ENCODE measurements around the gene EEA1. TPM values are rescaled to one million over a fixed set of nuclear protein-coding genes. Genes with fewer than 3 reads are reported as not detected.

The EEA1 gene
- total RNA-seq, 1 experiment from 2014 or later, result 6.6 TPM

DNA sequence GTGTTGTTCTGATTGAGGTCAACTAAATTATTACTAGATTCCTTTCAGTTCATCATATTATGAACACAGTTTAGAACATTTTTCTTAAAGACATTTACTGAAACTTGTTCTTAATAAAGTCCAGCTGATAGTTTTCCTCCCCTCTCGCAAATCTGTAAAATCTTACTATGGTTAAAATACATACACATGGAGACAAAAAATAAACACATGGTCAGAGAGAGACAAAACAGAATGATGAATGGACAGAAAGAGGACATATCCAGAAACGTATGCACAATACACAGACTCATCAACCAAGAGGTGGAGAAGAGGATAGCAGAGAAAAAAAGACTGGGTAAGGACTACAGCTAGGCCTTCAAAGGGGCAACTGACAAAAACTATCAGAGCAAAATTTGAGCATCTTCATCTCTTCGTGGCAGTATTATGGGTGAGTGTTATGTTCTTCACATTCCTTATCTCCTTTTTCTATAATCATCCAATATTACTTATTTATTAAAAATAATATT lies 38.4 kb downstream of the EEA1 start:
- DNase-seq (ENCODE audit: low spot score), result no peak

GRCh38 chr12:92886131-92886530 lies 43.0 kb downstream of the EEA1 start:
- DNase-seq (ENCODE audit: low spot score), result no peak

- no peak for DNase-seq (ENCODE audit: low spot score)
These were observed 49.3 kb downstream of the EEA1 start for GRCh38 chr12:92879698-92880322.

DNA sequence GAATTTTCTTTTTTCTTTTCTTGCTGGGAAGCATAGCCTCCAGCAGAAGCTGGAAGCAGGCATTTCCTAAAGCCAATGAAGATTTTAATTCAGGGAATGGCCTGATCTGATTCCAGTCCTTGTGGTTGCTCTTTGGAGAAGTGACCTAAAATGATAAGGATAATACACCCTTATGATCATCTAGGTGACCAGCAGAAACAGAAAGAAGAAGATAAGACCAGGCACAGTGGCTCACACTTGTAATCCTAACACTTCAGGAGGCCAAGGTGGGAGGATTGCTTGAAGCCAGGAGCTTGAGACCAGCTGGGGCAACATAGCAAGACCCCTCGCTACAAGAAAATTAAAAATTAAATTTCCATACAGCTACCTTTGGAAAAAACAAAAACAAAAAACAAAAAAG lies 51.2 kb downstream of the EEA1 start:
- no peak for DNase-seq (ENCODE audit: low spot score)

DNA sequence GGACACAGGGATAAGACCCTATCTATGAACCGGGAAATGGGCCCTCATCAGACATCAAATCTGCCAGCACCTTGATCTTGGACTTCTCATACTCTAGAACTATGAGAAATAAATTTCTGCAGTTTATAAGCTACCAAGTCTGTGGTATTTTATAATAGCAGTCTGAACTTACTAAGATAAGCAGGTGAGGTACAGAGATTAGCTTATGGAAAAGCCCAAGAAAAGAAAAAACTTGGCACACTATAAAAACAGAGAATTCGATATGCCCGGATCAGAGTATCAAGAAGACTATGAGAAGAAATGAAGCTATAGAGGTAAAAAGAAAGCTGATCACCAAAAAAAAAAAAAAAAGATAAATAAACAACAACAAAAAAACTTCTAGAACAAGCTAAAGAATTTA lies 52.6 kb downstream of the EEA1 start:
- DNase-seq (ENCODE audit: low spot score), result no peak

DNA sequence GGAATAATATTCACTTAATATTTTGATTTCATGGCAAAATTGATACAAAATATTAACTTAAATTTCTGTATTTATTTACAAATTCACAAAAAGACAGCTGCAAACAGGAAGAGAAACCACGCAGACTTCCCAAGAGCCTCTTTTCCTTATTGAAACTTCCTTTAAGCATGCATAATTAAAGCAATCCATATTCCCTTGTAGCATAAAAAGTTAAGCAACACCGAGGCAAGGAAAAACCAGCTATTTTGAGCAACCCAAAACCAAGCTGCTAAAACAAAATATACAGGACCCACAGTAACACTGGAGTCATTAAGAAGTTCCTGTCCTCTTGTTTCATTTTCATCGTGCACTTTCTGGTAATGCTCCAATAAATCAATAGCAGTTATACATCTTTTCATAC lies 58.0 kb downstream of the EEA1 start:
- DNase-seq (ENCODE audit: low spot score), result no peak

DNA sequence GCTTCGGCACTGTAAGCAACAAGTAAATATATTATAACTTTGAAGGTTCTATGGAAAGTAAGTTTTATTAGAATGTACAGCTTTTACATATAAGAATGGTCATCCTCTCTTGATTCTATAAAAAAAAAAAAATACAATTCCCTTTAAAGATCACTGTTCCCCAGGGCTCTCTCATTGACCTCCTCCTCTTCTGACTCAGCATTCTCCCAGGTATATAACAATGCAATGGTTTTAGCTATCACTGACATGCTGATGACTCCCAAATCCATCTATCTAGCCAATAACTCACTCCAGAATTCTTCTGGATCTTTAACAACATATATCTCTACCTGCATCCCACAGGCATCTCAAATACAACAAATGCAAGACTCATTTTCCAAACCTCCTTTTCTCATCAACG lies 62.7 kb downstream of the EEA1 start:
- DNase-seq (ENCODE audit: low spot score), result no peak

DNA sequence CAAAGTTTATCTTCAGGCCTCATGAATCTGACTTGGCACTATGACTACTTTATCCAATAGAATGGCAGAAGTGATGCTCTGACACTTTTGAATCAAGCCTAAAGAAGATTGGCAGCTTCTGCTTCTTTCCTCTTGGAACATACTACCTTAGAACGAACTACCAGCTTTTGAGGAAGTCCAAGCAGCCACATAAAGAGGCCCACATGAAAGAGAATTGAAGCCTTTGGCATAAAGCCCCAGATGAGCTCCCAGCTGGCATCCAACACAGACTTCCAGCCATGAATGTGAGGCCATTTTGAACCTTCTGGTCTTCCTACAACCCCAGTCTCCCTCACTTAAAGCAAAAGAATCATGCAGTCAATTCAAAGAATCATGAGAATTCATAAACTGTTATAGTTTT lies 65.8 kb downstream of the EEA1 start:
- DNase-seq (ENCODE audit: low spot score), result no peak

DNA sequence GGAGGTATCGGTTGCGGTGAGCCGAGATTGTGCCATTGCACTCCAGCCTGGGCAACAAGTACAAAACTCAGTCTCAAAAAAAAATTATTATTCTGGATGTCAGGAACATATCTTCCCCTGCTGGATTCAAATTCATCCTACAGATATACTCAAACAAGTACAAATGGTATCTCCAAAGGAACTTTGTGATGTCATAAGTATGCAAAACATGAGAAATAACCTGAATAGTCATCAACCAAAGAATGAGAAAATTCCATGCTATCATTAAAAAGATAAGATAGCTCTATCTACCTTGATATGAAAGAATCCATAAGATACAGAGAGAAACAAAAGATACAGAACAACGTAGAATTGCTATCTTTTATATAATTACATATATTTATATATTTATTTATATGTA lies 67.7 kb downstream of the EEA1 start:
- no peak for DNase-seq (ENCODE audit: low spot score)

GRCh38 chr12:92860521-92860920 lies 68.6 kb downstream of the EEA1 start:
- DNase-seq (ENCODE audit: low spot score), result no peak

DNA sequence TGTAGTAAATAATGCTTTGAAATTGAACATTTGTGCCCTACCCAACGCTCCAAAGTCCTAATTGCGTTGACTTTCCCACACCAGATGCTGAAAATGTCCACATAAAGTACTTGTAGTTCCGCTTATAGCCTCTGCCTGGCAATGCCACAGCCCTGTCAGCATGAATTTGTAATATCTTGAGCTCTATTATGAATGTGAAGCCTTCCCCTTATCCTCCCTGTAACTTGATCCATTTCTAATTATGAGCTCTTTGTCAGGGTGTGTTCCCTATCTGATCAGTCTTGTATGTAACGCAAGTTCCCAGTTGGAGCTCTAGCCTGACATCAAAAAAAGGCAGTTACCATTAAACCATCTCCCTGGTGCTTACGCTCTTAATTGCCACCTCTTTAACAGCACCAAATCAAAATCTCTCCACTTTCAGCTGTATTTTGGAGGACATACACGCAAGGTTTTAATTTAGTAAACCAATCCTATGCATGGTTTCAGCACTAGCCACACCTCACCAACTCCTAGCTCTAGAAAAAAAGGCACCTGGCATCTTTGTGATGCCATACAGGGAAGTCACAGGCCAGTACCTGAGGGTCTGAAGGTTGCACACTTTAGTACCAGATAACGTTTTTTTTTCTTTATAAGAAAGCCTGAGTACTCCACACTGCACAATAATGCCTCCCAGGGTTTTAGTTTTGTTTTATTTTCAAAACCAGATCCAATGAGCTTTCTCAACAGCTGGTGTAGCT lies 69.3 kb downstream of the EEA1 start:
- no peak for DNase-seq (ENCODE audit: low spot score)

DNA sequence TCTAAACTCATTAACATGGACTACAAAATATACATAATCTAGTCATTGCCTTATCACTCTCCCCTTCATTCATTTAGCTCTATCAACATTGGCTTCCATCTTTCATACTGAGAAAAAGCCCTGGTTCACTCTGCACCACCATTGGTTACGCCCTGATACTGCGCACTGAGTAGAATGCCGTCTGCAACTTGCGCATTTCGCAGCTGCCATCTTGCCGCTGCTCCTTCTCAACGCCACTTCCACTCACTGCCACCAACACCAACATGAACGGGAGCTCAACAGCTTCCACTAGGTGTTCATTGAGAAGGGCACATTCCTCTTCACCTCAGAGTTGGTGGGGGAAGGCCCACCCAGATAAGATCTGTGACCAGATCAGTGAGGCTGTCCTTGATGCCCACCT lies 71.3 kb downstream of the EEA1 start:
- DNase-seq (ENCODE audit: low spot score), result no peak

- no peak for DNase-seq (ENCODE audit: low spot score)
These were observed 74.8 kb downstream of the EEA1 start for GRCh38 chr12:92854344-92854743.

- no peak for DNase-seq (ENCODE audit: low spot score)
These were observed 80.4 kb downstream of the EEA1 start for GRCh38 chr12:92848740-92849139.

DNA sequence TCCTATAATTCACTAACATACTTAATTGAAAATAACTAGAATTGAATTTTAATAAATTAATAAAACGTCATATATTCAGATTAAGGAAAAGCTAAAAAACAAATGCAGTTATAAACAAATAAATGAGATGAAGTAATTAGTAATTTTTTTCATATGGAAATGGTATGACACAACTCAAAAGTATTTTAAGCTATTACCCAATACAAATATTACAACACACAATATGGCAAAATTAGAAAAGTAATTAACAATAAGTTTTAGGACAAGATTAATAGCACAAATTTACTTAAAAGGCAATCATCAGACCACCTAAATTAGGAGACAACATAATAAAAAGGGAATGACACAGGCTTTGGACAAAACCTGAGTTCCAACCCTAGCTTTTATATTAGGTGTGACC lies 81.7 kb downstream of the EEA1 start:
- DNase-seq (ENCODE audit: low spot score), result no peak

- DNase-seq (ENCODE audit: low spot score), result no peak
These were observed 83.8 kb downstream of the EEA1 start for GRCh38 chr12:92845329-92845728.

DNA sequence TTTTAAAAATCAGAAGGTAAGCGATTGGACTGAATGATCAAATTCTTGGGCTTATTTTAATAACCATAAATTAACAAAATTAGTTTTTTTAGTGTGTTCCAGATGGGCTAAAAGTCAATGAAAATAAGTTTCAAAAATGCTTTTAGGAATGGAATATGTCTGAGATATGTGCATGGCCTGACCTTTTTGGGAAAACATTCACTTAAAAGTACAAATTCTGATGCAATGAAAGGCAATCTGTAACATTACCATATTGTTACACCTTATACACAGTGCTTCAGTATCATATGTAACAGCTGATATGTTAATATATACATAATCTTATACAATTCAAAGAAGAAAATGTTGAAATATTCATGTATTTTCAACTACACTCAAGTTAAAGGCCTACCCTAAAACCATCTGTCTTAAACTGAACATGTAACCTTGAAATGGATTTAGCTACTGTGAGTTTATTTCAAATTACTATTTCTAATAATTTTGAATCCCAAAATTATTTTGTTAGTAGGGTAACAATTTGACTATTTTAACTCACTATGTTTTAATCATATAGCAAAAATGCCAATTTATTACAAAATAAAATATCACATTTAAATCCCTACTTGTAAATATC lies 84.8 kb downstream of the EEA1 start:
- DNase-seq (ENCODE audit: low spot score), result no peak

GRCh38 chr12:92829686-92830282 lies 99.3 kb downstream of the EEA1 start:
- no peak for DNase-seq (ENCODE audit: low spot score)

GRCh38 chr12:92828565-92828964 lies 100.5 kb downstream of the EEA1 start:
- DNase-seq (ENCODE audit: low spot score), result no peak

GRCh38 chr12:92827836-92828431 lies 101.2 kb downstream of the EEA1 start:
- peak; percentile 39 for DNase-seq (ENCODE audit: low spot score)

DNA sequence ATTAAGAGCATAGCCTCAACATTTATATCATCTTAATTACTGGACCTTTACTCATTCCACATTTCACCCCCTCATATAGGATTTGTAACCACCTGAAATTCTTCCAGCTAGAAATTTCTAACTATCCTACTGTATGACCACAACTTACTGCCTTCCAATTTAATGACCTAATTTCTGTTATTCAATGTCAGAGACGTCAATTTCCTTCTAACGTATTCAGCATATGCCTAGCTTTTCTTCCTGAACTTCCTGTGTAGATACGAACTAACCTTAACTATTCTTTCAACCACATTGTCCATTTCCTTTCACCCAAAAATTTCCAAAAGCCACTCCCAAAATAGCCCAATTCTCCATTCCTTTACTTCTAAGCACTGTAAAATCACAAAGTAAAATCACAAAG lies 108.0 kb downstream of the EEA1 start:
- DNase-seq (ENCODE audit: low spot score), result no peak

GRCh38 chr12:92814584-92814983 lies 114.5 kb downstream of the EEA1 start:
- DNase-seq (ENCODE audit: low spot score), result no peak
